GM08714 (cell line): ENCODE measurements around the gene DDRGK1.
"Not testable (repeated sequence)": the region's sequence is repeated elsewhere in the genome, so short reads cannot be mapped to it uniquely, and the experiment has no call there.

Experiments
- H3K4me3 ChIP-seq: fragments of 200-500 bp; sonication (Bioruptor generic); 2 replicates; pipeline ENCODE4 v1.5.1; 2014; ENCODE audit warnings: mild to moderate bottlenecking, low read length, inconsistent platforms
- ZNF274 ChIP-seq: IDR thresholded peaks from 2 replicates; pipeline ENCODE4 v1.6.1; 2012; ENCODE audit warnings: mild to moderate bottlenecking, low read depth, low read length

Gene DDRGK1

GRCh38 chr20:3163099-3164042 is 41.1 kb downstream of the DDRGK1 start:
- TF ChIP-seq ZNF274, result no peak
- H3K4me3 ChIP-seq, result no peak overlapping the region

DNA sequence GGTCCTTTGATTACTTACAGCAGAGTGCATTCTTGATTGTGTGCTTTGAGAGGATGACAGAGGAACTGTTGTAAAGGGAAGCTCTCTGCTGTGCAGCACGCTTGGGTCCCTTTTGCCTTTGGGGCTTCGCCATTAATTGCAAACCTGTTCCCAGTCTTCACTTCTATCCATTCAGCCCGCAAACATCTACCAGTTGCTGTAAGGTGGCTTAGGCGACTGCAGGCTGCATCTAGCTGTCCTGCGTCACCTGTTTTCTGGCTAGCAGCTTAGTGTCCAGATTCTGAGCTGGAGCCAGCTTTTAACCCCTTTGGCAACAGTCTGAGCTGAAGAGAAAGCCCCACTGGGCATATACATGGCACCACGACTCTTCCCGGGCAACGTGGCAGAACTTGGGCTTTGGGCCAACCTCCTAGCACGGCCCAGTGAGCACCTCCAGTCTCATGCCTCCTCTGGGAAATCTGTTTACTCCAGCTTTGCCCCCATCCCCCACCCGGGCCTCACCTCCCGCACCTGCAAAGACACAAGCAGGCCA is 42.3 kb downstream of the DDRGK1 start:
- H3K4me3 ChIP-seq, result no peak overlapping the region
- no peak for TF ChIP-seq ZNF274

GRCh38 chr20:3161316-3162079 is 43.0 kb downstream of the DDRGK1 start:
- TF ChIP-seq ZNF274, result no peak
- H3K4me3 ChIP-seq, result no peak overlapping the region

- peak overlapping the region; percentile 99 for H3K4me3 ChIP-seq
These were observed 44.1 kb downstream of the DDRGK1 start for GRCh38 chr20:3160418-3160817.

DNA sequence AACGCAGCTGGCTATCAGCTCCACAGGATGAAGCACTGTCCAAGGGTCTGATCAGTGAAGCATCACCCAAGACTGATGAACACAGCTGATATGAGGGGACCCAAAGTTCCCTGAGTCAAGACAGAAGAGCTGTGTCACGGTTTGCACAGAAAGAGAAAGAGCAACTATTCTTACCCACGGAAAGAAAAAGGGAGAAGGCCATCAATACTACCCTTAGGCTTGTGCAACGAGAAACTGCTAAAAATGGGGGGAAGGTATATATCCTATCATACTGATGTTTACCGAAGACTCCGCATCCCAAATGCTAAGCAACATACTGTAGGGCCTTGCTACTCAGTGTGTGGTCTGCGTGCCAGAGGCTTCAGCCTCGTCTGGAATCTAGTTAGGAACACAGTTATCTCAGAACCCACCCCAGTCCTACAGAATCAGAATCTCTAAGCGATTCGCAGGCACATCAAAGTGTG is 45.5 kb downstream of the DDRGK1 start:
- TF ChIP-seq ZNF274, result no peak
- peak overlapping the region; percentile 99 for H3K4me3 ChIP-seq

More at GRCh38 chr20:3160418-3160817, 44.1 kb downstream of the DDRGK1 start:
- no peak for TF ChIP-seq ZNF274

DNA sequence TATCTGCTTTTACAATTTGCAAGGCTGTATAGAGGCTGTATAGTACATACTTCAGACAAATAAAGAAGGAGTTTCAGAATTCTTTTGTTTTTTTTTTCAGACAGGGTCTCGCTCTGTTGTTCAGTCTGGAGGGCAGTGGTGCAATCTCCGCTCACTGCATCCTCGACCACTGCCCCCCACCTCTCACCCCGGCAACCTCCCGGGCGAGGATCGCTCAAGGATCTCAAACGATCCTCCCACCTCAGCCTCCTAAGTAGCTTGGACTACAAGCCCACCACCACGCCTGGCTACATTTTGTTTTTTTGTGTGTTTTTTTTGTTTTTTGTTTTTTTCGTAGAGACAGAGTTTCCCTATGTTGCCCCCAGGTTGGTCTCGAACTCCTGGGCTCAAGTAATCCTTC is 46.7 kb downstream of the DDRGK1 start:
- no peak for TF ChIP-seq ZNF274
- peak overlapping the region; percentile 99; the same call in 1 of the 2 replicates for H3K4me3 ChIP-seq

- no peak for TF ChIP-seq ZNF274
- H3K4me3 ChIP-seq, result peak overlapping the region; percentile 50; the same call in 1 of the 2 replicates
These were observed 47.5 kb downstream of the DDRGK1 start for GRCh38 chr20:3156811-3157619.

DNA sequence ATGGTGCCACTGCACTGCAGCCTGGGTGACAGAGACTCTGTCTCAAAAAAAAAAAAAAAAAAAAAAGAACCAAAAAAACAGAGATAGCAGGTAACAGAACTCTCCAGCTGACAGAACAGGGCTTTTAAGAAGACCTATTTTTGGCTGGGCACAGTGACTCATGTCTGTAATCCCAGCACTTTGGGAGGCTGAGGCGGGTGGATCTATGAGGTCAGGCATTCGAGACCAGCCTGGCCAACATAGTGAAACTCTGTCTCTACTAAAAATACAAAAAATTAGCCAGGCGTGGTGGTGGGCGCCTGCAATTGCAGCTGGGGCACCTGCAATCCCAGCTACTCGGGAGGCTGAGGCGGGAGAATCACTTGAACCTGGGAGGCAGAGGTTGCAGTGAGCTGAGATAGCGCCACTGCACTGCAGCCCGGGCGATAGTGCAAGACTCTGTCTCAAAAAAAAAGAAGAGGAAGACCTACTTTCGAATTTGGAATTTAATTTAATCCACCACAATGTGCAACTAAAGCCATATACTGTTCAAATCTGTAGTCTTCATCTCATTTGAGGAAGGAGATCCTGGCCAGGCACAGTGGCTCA is 52.3 kb downstream of the DDRGK1 start:
- H3K4me3 ChIP-seq, result not testable (repeated sequence)

GRCh38 chr20:3150908-3151307 is 53.6 kb downstream of the DDRGK1 start:
- H3K4me3 ChIP-seq, result no peak overlapping the region
- no peak for TF ChIP-seq ZNF274

DNA sequence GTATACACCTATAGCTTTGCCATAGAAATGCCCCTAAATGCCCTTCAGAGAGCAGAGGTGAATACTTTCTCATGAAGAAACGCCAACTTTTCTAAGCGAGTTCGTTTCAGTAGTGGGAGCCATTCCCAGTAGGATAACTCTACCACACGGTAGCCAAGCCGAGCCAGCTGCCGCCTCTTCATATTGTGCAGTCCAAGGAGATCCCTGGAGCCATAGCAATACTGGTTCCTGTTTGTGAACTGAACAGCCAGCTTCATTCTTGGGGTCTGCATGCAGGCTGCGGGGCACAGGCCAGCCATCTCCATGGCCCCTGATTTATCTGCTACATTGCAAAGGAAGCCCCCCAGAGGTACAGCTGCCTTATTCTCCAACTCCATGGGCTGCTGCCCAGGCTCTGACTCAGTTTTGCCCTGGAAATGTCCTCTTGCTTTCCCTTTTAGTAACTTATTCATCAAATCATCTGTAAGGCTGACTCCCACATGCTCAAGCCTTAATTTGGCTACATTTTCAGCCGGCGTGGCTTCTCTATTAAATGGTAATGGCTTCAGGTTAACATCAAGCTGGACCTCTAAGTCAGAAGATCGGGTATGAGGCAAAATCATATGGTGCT is 57.6 kb downstream of the DDRGK1 start:
- H3K4me3 ChIP-seq, result no peak overlapping the region
- TF ChIP-seq ZNF274, result no peak

DNA sequence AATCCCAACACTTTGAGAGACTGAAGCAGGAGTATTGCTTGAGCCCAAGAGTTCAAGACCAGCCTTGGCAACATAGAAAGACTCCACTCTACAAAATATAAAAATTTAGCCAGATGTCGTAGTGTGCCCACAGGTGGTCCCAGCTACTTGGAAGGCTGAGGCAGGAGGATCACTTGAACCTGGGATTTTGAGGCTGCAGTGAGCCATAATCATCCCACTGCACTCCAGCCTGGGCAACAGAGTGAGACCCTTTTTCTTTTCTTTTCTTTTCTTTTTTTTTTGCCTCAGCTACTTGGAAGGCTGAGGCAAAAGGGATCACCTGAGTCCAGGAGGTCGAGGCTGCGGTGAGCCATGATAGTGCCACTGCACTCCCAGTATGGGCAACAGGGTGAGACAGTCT is 62.7 kb downstream of the DDRGK1 start:
- no peak for TF ChIP-seq ZNF274
- no peak overlapping the region for H3K4me3 ChIP-seq
